Measurements from ENCODE around the gene PIGQ.

GRCh38 chr16:578870-579405, 9.2 kb downstream of the PIGQ start:
- peak in 3 of 4 experiments; percentile 74 to 89 (median 79) for TF ChIP-seq CTCF (IDR thresholded peaks at IDR 0.05)
- TF ChIP-seq POLR2A (IDR thresholded peaks at IDR 0.05): no peak
